Sciatic nerve (tissue), 2 donors: ENCODE measurements around the gene DCTN1. TPM values are rescaled to one million over a fixed set of nuclear protein-coding genes. Genes with fewer than 3 reads are reported as not detected.
A peak's percentile ranks its signal among the peaks of the same experiment; 100 is the strongest.

Experiments
- ATAC-seq: fragments of 200-7000 bp; cut with Tn5 transposase; one replicate; pipeline ENCODE4 v1.9.1; 2020; ENCODE audit warnings: mild to moderate bottlenecking, moderate library complexity
- DNase-seq: peaks from one replicate; pipeline ENCODE4 v3.0.0-alpha.2; 2020; ENCODE audit warnings: low spot score
- intact Hi-C: fragments of 100-400 bp; cut with DNase I; formaldehyde crosslinking; loops from one replicate; pipeline ENCODE4 v1.14.2; 2022
- total RNA-seq: library from RNA; stranded (reverse); fragmentation: NEBNext Ultra II Directional; extraction: Animal tissue kit (Norgen Biotek cat#: 25700); gene quantifications from one replicate; pipeline ENCODE4 v1.2.1, GENCODE V29; 2021
- donor health status: DM: no; HTN: no; CAD: no.
- donor health status: DM: no; HTN: no; CAD: no.

The DCTN1 gene
- total RNA-seq, 1 donor from 2014 or later: 146 TPM

DNA sequence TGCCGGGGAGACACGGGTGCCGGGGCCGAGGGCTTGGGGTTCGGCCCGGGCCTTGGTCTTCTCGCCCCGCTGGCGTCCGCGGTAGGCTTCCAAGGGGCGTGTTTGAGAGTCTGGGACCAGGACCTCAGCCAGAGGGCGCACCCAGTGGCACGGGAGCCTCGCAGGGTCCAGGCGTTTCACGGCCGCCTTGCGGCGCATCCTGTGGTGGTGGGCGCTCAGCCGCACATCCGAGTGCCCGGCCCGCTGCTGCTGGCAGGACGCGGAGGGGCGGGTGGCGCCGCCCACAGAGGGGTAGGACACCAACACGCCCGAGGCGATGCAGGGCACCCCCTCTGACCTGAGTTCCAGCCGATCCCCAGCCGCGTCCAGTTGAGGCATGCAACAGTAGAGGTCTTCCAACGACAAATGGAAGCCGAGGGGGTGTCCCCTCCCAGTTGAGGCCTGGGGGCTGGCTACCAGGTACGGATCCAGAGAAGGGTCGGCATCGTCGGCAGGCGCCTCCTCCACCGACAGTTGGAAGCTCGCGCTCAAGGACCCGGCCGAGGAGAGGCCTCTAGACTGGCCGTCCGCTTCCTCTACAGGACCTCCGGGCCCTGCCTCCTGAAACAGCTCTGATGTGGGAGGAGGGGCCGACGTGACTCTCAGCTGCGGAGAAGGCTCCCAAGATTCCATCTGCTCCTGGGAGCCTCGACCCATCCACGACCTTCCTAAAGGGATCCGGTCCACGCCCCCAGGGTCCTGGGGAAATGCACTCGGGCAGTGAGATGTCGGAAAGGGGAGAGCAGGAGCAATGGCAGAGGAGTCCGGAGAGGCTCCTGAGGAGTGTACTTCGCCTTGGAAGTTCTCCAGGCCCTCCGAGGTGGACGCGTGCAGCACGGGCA is 35.0 kb upstream of the DCTN1 start:
- intact Hi-C loops: no loop called here
- DNase-seq (peak; percentile 80), ATAC-seq (peak; percentile 85)

DNA sequence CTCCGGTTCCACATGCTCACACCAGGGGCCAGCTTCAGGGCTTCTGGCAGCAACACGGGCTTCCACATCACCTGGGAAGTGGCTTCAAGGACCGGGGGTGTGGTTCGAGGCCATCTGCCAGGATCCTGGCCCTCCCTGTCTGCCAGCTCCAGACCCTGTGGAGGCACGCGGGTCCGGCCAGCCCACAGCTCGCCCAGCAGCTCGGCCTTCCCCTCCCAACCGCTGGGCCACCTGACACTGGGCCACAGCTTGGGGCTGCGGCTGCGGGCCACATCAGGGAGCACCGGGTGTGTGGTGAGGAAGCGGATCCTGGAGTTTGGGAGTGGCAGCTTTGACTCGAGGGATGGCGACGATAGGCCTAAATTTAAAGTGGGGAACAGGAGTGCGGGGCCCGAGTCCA is 34.3 kb upstream of the DCTN1 start:
- intact Hi-C loops: no loop called here
- peak; percentile 55 for ATAC-seq
- DNase-seq: peak; percentile 63

DNA sequence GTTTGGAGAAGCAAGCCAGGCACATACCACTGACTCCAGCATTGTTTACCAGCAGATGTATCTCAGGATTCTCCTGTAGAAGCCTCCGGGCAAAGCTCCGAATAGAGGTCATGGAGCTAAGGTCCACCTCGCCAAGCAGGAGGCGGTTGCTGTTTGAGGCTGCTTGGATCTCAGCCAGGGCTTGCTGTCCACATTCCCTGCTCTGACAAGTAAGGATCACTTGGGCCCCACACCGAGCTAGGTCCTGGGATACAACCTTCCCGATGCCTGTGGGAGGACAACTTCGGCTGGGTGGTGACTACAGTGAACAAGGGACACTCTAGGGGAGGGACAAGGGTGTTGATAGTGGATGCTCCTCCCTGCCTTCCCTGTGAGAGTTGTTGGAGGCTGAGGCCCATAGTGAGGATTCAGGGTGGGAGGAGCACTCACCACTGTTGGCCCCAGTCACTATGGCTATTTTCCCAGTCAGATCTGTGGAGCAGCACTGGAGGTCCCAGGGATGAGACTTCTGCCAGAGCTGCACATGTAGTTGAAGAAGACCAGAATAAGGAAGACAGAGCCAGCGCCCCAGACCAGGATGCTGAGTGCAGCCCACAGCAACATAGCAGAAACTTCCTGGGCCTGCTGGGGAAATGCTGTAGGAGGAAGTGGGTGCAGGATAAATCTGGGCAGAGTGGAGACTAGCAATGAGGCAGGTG is 33.0 kb upstream of the DCTN1 start:
- DNase-seq (no peak), ATAC-seq (peak; percentile 2)

DNA sequence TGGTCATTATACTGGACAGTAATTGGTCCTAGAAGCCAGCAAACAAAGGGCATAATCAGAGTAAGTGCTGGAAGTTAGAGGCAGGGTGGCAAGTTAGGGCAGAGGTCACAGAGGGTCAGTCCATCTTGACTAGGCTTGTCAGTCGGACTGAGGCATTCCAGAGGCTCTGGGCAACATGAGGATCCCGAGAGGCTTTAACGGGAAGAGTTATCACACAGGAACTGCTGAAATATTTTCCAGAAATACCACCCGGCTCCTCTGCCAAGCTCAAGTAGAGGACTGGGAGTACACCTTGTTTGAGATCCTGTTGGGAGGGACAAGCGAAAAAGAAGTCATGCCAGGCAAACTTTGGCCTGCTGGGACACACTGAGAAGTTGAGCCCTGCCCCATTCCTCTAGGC is 27.6 kb upstream of the DCTN1 start:
- DNase-seq: no peak
- no peak for ATAC-seq
- intact Hi-C loops: no loop called here

More for the DNA sequence above, 33.0 kb upstream of the DCTN1 start:
- intact Hi-C loops: no loop called here

DNA sequence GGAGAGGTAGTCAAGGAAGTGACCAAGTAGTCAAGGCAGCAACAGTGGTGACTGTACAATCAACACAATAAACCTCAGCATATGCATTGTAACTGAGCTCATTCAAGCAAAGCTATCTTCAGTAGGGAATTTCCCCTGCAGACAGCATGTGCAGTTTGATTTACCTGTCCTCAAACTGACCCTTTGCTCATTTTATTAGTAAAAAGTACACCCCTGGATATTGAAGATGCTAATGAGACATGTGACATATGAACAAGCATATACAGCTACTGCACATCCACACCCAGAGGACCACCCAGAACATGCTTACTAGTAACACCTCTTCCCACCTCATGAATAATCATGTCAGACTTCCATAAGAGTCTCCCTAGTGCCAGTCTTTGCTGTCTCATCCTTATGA is 25.9 kb upstream of the DCTN1 start:
- ATAC-seq (no peak), DNase-seq (no peak)
- intact Hi-C loops: no loop called here

DNA sequence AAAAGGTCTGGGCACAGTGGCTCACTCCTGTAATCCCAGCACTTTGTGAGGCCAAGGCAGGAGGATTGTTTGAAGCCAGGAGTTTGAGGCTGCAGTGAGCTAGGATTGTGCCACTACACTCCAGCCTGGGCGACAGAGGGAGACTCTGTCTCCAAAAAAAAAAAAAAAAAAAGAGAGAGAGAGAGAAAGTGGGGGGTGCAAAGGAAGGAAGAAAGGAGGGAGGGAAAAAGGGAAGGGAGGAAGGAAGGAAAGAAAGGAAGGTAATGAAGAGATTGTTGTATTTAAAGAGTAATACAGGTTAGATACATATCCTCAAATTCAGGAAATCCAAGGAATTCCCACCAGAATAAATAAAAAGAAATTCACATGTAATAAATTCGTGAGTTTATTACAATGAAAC is 21.8 kb upstream of the DCTN1 start:
- intact Hi-C loops: no loop called here
- DNase-seq: no peak
- ATAC-seq: no peak

DNA sequence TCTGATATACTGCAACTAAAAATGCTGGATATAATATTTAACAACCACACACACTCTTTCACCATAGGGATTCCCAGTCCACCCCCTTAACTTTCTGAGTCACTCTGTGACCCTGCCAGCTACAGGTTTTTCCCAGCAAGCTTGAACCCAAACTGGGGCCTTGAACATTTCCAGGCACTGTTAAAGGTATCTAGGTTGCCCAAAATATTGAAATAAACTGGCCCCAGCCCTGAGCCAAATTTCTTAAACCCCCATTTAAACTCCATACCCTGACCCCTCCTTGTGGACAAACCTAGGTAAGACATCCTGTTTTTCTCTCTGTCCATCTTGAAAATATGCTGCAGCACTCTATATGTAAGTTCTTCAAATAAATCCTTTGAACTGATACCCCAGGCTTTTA is 19.7 kb upstream of the DCTN1 start:
- intact Hi-C loops: no loop called here
- ATAC-seq: no peak

DNA sequence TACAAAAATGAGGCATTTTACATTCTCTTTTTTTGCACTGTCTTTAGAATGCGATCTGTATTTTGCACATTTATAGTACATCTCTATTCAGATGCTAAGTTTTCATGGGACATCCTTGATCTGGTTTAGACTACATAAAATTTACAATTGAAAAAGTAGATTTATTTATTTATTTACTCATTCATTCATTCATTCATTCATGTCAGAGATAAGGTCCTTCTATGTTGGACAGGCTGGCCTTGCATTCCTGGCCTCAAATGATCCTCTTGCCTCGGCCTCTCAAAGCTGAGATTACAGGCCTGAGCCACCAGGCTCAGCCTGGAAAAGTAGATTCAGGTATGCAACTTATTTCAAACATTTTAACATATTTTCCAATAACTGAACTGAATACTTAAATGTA is 16.0 kb upstream of the DCTN1 start:
- ATAC-seq (no peak), DNase-seq (no peak)
- intact Hi-C loops: no loop called here

More for the DNA sequence above, 19.7 kb upstream of the DCTN1 start:
- DNase-seq: no peak

DNA sequence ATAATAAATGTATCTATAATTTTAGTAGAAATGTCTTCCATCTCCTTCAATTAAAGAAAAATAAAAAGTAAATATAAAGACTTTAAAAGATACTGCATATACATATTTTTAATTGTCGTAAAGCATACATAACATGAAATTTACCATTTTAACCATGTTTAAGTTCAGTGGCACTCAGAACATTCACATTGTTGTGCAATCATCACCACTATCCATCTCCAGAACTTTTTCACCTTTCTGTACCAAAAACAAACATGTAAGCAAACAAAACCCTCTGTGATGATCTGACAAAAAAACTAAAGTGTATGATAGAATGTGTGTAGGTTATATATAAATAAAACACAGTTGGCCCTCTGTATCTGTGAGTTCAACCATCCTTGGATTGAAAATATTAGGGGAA is 13.4 kb upstream of the DCTN1 start:
- no peak for ATAC-seq
- intact Hi-C loops: no loop called here
- DNase-seq: no peak

DNA sequence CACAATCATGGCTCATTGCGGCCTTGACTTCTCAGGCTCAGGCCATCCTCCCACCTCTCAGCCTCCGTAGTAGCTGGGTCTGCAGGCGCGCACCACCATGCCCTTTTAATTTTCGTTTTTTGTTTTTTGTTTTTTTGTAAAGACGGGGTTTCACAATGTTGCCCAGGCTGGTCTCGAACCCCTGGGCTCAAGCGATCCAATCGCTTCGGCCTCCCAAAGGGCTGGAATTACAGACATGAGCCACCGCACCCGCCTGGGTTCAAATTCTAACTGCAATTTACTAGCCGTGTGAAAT is 12.3 kb upstream of the DCTN1 start:
- ATAC-seq: no peak
- DNase-seq: no peak
- intact Hi-C loops: no loop called here

DNA sequence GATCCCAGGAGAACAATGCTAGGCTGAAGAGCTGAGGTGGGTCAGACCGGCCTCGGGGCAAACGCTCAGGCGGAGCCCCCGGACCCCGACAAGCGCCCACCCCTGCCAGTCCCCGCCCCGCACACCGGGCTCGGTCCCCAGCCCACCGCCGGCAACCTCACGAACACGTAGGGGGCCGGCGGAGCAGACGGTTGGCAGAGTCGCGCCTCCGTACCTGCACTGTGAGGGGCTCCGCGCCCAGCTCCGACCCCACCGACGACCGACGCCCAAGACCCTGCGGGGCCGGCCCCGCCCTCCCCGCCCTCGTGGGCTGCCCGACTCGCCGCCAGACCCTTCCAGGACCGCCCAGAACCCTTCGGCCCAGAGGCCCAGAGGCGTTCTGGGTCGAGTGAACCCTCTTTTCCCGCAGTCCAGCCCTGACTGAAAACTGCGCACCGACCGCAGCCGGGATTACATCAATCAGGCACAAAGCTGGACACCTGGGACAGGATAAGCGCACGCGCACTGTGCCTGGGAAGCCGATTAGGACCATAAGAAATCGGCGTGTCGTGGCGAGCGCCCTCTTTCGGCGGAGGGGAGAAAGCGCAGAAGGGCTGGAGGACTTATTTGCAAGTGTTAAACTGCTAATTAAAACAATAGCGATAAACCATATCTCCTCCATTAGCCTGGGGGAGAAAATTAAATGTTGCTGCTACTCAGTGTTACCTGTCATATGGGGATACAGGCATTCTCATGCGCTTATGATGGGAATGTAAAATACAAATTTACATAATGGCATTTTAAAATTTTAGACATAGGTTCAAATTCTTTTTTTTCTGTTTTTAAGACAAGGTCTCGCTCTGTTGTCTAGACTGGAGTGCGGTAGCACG is 11.7 kb upstream of the DCTN1 start:
- intact Hi-C loops: no loop called here
- ATAC-seq (peak; percentile 94), DNase-seq (peak; percentile 97)

DNA sequence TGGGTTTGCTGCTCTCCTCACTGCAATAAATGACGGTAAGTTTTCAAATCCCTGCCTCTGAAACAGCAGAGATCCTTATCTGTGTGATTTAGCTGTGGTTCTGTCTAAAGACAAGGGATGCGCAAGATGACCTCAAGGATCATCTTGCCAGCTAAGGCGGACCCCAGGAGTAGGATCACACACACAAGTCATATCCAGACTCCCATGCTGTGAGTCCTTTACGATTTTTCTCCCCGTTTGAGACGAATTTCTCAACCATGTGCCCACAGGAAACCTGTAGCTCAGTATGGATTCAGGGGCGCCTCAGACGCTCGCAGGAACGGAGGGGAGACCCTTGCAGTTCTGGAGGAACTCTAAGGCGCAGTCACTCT is 11.1 kb upstream of the DCTN1 start:
- intact Hi-C loops: no loop called here
- DNase-seq (no peak), ATAC-seq (peak; percentile 56)

DNA sequence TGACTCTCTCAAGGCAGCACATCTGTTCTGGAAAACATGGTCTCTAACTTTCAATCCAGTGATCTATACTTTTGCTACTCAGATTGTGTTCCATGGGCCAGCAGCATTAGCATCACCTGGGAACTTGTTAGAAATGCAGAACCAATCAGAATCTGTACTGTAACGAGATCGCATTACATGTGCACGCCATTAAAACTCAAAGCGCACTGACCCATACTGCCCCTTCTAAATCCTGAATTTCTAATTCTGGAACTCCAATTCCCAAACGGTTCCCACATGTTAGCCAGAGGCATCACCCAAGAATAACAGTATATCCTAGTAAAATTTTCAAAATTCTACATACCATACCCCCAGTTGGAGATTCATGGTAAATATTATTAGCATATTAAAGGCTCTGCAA is 10.5 kb upstream of the DCTN1 start:
- intact Hi-C loops: no loop called here
- DNase-seq: no peak
- no peak for ATAC-seq

DNA sequence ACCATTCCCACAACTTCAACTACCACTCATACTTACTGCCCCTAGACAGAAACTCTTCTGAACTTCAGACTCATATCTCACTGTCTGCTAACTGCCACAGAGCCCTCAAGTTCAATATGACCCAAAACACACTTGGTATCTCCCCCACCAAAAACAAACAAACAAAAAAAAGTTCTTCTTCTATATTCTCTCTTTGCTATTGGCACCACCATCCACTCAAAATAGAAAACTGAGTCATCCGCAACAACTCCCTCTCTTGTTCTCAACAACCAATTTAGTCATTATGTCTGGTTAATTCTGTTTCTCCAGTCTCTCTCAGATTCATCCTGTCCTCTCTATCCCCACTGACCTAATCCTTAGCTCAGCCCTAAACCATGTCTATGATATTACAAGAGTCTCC is 7.2 kb upstream of the DCTN1 start:
- no peak for ATAC-seq
- intact Hi-C loops: no loop called here
- no peak for DNase-seq

DNA sequence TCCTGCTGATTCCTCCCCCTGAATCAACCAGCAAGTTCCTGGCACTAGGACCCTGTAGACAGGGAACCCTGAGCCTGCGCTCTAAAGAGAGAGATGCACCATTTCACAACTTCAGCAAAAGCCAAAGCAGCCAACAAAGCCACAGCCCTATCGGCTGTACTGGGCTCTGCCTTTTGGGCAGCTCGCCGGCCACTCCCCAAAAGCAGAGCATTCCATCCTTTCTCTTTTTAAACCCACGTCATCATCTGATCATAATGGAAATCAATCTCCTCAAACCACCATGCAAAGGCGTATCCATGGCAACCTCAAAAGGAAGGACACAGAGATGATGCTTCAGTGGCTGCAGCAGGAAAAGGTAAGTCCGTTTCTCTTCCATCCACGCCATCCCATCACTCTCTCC is 5.3 kb upstream of the DCTN1 start:
- DNase-seq (no peak), ATAC-seq (peak; percentile 81)
- intact Hi-C loops: no loop called here

DNA sequence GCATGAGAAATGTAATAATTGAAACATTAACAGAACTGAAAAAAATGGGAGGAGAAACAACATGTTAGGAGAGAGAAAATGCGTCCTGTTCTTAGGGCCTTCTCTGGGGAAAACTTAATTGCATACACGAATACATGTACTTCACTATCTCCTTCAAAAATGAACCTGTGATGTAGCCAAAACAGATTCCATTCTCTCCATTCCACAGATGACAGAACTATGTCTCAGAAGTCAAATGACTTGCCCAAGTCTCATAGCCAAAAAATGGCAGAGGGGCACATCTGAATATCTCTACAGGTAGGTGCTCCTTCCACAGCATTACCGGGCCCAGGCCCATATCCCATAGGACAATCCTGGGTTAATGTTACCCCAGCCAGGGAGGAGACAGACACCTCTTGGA is 3.9 kb upstream of the DCTN1 start:
- intact Hi-C loops: no loop called here
- no peak for DNase-seq
- no peak for ATAC-seq

DNA sequence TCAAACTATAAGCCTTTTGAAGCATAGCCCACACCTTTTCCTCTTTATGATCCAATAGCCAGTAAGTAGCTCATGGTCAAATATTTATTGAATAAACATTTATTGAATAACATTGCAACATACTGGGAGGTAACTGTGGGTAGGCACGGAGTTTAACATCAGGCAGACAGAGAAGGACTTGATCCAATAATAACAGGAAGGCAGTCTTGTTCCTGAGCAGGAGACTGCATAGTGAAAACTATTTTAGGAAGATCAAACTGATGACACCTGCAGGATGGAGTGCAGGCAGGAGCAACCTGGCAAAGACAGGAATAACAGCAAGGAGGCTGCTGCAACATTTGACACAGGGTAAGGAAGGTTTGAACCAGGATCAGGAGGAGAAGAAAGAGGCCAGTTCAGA is 3.1 kb upstream of the DCTN1 start:
- intact Hi-C loops: no loop called here
- ATAC-seq: peak; percentile 81
- DNase-seq: no peak

DNA sequence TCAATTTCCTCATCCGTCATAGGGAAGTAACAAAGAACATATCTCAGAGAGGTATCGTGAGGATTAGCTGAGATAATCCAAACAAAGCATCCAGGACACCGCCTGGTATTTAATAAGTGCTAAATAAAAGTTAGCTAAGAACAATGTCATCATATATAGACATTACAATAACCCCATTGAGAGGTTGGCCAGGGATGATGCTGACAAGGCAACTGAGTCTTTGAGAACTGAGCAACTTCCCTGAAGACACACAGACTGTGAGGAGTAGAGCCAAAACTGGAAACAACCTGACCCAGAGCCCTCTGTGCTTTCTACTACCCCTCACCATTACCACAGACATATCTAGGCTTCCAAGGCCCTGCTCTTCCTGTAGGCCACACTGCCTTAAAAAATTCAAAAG is 1.6 kb upstream of the DCTN1 start:
- intact Hi-C loops: no loop called here
- ATAC-seq: no peak

DNA sequence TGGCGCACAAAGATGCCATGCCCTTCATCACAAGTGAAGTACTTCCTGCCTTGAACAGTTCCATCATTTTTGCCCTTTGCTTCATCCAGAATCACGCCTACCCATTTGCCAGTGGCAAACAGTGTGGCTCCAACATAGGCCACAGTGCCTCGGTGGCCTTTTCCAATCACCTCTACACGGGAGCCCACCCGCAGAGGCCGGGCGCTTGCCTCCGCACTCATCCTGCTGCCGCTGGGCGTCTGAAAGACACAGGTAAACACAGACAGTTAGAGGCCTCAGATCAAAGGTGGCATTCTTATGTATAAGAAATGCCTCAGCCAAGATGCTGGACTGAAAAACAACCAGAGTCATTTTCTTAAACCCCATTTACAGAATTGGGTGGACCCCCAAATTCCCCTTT is 2.1 kb downstream of the DCTN1 start:
- DNase-seq (no peak), ATAC-seq (no peak)
- intact Hi-C loops: no loop called here

More for the DNA sequence above, 1.6 kb upstream of the DCTN1 start:
- DNase-seq: no peak

DNA sequence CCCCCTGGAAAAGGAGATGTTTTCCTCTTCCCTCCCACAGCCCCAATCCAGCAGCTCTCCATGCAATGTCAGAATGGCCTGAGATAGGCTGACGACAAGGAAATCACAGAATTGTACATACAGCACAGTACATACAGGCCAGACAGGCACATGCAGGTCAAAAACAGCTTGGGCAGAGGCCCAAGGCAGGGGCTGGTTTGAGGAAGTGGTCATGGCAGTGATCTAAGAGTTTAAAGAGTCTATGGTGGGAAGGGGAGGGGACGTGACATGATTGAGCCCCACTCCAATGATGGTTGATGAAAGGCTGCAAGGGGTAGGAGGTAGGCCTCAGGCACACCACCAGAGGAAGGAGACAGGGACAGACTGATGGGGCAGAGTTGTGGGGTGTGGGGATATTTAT is 4.3 kb downstream of the DCTN1 start:
- intact Hi-C loops: no loop called here
- ATAC-seq: no peak
- no peak for DNase-seq
